ENCODE results near the gene PTTG1IP.

DNA sequence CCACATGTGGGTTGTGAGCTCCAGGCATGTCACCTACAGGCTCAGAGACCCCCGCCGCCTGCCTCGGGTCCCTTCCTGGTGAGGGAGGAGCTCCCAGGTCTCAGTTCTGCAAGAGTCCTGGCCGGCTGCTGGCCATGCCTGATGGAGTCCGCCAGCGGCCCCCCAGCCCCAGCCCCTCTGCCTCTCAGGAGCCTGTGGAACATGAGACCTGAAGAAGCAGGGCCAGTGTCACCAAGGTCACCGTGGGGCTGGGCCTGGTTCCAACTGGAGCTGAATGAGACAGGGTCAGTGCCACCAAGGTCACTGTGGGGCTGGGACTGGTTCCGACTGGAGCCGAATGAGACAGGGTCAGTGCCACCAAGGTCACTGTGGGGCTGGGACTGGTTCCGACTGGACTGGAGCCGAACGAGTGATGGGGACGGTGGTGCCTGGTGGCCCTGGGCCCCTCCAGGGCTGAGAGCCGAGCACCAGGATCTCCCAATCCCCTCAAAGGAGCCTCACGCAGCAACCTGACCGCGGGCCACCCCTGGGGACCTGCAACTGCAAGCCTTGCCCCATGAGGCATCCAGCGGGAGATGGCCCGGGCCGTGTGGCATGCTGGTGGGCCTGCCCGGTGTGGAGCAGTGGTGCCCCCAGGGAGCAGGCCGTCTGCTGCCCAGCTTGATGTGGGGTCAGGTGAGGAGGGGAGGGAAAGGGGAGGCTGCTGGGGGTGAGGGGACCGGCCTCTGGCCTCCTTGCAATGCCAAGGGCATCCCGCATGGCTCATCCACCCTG is 14.5 kb upstream of the PTTG1IP start:
- TF ChIP-seq, protein P1, sequence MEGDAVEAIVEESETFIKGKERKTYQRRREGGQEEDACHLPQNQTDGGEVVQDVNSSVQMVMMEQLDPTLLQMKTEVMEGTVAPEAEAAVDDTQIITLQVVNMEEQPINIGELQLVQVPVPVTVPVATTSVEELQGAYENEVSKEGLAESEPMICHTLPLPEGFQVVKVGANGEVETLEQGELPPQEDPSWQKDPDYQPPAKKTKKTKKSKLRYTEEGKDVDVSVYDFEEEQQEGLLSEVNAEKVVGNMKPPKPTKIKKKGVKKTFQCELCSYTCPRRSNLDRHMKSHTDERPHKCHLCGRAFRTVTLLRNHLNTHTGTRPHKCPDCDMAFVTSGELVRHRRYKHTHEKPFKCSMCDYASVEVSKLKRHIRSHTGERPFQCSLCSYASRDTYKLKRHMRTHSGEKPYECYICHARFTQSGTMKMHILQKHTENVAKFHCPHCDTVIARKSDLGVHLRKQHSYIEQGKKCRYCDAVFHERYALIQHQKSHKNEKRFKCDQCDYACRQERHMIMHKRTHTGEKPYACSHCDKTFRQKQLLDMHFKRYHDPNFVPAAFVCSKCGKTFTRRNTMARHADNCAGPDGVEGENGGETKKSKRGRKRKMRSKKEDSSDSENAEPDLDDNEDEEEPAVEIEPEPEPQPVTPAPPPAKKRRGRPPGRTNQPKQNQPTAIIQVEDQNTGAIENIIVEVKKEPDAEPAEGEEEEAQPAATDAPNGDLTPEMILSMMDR (conservative IDR thresholded peaks at IDR 0.05; ENCODE audit: low read depth, low read length): no peak
- no peak for TF ChIP-seq CEBPB (IDR thresholded peaks at IDR 0.05; ENCODE audit: low read depth, low read length)
- no peak for TF ChIP-seq MXI1 (IDR thresholded peaks at IDR 0.05; ENCODE audit: borderline replicate concordance, low read depth, low read length)
- no peak for TF ChIP-seq RAD21 (IDR thresholded peaks at IDR 0.05; ENCODE audit: low read length)
- TF ChIP-seq POLR2A (IDR thresholded peaks at IDR 0.05; ENCODE audit: low read depth, low read length): no peak
- no peak for TF ChIP-seq MAFK (IDR thresholded peaks at IDR 0.05; ENCODE audit: low read depth, low read length)
- TF ChIP-seq RCOR1 (IDR thresholded peaks at IDR 0.05; ENCODE audit: insufficient replicate concordance, low read length): no peak
- TF ChIP-seq, protein P2, sequence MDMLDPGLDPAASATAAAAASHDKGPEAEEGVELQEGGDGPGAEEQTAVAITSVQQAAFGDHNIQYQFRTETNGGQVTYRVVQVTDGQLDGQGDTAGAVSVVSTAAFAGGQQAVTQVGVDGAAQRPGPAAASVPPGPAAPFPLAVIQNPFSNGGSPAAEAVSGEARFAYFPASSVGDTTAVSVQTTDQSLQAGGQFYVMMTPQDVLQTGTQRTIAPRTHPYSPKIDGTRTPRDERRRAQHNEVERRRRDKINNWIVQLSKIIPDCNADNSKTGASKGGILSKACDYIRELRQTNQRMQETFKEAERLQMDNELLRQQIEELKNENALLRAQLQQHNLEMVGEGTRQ (IDR thresholded peaks at IDR 0.05; ENCODE audit: low read depth, low read length): no peak
- TF ChIP-seq, protein P3, sequence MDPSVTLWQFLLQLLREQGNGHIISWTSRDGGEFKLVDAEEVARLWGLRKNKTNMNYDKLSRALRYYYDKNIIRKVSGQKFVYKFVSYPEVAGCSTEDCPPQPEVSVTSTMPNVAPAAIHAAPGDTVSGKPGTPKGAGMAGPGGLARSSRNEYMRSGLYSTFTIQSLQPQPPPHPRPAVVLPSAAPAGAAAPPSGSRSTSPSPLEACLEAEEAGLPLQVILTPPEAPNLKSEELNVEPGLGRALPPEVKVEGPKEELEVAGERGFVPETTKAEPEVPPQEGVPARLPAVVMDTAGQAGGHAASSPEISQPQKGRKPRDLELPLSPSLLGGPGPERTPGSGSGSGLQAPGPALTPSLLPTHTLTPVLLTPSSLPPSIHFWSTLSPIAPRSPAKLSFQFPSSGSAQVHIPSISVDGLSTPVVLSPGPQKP (IDR thresholded peaks at IDR 0.05; ENCODE audit: borderline replicate concordance, low read depth, low read length): no peak
- no peak for TF ChIP-seq CHD1 (IDR thresholded peaks at IDR 0.05; ENCODE audit: low read depth, low read length)

Measured in IMR-90 (cell line).